GM18909 (cell line): ENCODE measurements around the gene FARP2.
A peak's percentile ranks its signal among the peaks of the same experiment; 100 is the strongest.
"Not testable (repeated sequence)": the region's sequence is repeated elsewhere in the genome, so short reads cannot be mapped to it uniquely, and the experiment has no call there.

Experiments used
- ATAC-seq: cut with Tn5 transposase; IDR thresholded peaks from one replicate; pipeline ENCODE4 v1.9.1; 2021; ENCODE audit warnings: mild to moderate bottlenecking; ENCODE audit not compliant: unreplicated experiment, poor library complexity

FARP2 gene

GRCh38 chr2:241514553-241514952 lies 158.5 kb downstream of the FARP2 start:
- ATAC-seq: no peak

GRCh38 chr2:241514986-241515737 lies 159.1 kb downstream of the FARP2 start:
- peak; percentile 59 for ATAC-seq

- no peak for ATAC-seq
These were observed 160.5 kb downstream of the FARP2 start for GRCh38 chr2:241516520-241516965.

GRCh38 chr2:241517297-241517696 lies 161.2 kb downstream of the FARP2 start:
- ATAC-seq: no peak

GRCh38 chr2:241519669-241520068 lies 163.6 kb downstream of the FARP2 start:
- no peak for ATAC-seq

- no peak for ATAC-seq
These were observed 166.4 kb downstream of the FARP2 start for GRCh38 chr2:241522477-241522876.

- not testable (repeated sequence) for ATAC-seq
These were observed 170.0 kb downstream of the FARP2 start for GRCh38 chr2:241525818-241526780.

- ATAC-seq: no peak
These were observed 174.5 kb downstream of the FARP2 start for GRCh38 chr2:241530571-241530970.

- ATAC-seq: no peak
These were observed 175.2 kb downstream of the FARP2 start for GRCh38 chr2:241531161-241531722.

GRCh38 chr2:241532168-241532567 lies 176.1 kb downstream of the FARP2 start:
- ATAC-seq: no peak

GRCh38 chr2:241532733-241533601 lies 176.9 kb downstream of the FARP2 start:
- ATAC-seq: no peak

- no peak for ATAC-seq
These were observed 178.2 kb downstream of the FARP2 start for GRCh38 chr2:241534293-241534692.

- ATAC-seq: no peak
These were observed 178.8 kb downstream of the FARP2 start for GRCh38 chr2:241534701-241535375.

- no peak for ATAC-seq
These were observed 180.0 kb downstream of the FARP2 start for GRCh38 chr2:241535871-241536655.

GRCh38 chr2:241538838-241539615 lies 182.9 kb downstream of the FARP2 start:
- no peak for ATAC-seq

- no peak for ATAC-seq
These were observed 183.7 kb downstream of the FARP2 start for GRCh38 chr2:241539616-241540374.

- ATAC-seq: no peak
These were observed 184.3 kb downstream of the FARP2 start for GRCh38 chr2:241540401-241540770.
